KG1 (cell line): Measurements from ENCODE around the gene GPR45.

Experiments
- DNase-seq: peaks from one replicate; lab custom pipeline; 2025; lab: John Stamatoyannopoulos, UW

GPR45 gene

DNA sequence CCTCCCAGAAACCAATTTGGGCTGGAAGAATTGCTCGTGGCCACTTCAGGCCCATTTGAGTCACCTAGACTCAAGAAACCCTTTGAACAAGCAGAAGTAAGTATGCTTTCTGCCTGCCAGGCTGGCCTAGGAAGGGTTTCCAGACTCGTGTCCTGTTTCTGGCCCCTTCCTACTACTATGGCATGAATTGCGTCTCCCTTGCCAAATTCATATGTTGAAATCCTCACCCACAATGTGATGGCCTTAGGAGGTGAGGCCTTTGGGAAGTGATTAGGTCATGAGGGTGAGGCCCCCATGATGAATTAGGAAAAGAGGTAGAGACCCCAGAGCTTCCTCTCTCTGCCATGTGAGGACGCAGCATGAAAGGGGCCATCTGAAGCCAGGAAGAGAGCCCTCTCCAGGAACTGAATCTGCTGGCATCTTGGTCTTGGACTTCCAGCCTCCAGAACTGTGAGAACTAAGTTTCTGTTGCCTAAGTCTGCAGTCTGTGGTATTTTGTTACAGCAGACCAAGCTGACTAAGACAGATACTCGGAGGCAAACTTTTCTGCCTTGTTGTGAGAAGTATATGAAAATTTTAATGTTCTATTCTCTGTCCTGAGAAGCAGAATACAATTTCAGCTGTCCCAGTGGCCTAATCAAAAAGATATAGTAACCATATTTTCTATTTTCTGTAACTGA lies 13.1 kb downstream of the GPR45 start:
- no peak for DNase-seq

DNA sequence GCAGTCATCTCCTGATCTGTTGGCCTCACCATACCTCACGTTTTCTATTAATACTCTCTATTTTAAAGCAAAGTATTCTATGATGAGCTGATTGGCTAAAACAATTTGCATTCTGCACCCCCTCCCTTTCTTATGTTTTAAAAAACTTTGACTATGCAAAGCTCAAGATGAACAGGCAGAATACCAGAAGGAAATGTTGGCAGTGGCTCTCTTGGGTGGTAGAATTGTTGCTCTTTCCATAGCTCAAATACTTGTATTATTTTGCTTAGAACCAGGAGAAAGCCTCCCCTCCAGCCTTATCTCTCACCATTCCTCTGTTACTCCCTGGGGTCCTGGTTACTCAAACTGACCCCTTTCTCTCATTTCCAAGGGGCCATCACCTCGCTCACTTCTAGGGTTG lies 14.4 kb downstream of the GPR45 start:
- no peak for DNase-seq

DNA sequence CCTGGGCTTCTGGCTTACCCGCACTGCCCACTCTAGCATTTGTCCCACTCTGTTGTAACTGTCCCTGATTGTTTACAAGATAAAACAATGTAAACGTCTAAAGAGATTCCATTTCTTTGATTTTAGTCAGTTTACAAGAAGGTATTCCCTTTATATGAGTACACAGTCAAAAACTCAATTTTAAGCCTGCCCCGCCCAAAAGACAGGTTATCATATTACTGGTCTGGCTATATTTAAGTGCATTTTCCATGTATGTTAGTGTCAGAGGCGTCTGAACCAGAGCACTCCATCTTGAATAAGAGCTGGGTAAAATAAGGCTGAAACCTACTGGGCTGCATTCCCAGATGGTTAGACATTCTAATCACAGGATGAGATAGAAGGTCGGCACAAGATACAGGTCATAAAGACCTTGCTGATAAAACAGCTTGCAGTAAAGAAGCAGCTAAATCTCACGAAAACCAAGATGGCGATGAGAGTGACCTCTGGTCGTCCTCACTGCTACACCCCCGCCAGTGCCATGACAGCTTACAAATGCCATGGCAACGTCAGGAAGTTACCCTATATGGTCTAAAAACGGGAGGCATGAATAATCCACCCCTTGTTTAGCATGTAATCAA lies 15.0 kb downstream of the GPR45 start:
- DNase-seq, result no peak

DNA sequence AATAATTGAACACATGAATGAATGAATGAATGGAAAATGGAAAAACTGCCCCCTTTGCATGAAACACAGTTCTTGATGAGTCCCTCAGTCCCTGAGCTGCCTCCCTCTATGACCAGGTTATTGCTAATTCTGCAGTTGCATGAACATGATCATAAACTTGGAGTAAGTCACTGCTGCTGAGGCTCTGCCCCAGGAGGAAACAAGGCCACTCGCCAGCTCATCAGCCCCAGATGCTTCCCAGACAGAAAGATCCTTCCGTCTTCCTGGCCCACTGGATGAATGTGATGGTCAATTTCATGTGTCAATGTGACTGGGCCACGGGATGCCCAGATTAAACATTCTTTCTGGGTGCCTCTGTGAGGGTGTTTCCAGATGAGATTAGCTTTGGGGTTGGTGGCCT lies 16.4 kb downstream of the GPR45 start:
- no peak for DNase-seq

DNA sequence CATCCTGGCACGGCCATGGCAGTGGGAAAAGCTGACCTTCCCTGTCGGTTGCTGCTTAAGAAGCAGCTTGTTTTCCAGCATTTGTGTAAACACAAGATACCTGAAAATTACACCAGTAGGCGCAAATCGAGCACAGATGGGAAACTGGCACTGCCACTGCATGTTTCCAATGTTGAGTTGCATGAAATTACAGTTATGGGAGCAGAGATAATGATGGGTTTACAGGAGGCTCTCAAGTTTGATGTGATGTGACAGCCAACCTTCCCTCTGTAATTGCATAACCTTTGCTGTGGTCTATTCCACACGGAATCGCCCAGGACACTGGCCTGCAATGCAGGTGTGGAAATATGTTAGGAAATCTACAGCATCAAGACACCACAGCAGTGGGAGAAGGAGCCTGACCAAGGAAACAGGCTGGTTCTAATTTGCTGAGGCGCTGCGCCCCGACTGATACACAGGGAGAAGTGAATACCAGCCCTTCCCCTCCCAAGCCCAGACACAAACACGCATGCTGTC lies 17.4 kb downstream of the GPR45 start:
- DNase-seq, result no peak

DNA sequence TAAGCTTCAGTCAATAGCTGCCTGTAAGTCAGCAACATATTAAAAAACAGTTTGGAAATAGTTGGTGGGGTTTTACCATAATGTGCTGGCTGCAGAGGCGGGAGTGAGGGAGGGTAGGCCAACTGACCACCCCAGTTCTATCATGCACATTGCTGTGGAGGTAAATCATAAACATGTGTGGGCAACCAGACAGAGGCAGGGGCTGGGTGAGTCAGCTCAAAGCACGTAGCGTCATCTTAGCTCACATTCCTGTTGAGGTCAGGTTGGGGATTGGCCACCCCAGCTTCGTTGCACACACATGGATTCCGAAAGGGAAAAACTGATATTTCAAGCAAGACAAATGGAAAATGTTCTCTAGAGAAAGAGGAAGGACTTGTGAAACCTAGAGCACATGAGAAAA lies 19.5 kb downstream of the GPR45 start:
- DNase-seq, result no peak

DNA sequence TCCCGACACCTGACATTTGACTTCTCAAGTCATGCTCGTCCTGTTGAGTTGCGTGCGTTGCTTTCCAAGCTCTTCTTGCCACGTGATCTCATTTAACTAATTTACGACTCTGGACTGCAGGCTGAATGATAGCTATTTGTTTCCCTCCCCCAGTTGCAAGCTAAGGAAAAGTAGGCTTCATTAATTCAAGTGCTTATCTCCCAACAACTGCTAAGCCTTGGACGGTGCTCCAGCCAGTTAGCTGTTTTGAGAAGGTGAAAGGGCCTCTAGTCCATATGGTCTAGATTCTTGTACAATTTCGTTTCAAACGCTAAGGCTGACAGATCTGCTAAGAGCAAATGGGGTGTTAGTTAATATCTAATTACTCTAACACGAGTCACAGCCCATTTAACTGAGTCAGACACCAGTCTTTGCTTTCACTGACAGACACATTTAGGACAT lies 21.1 kb downstream of the GPR45 start:
- no peak for DNase-seq

DNA sequence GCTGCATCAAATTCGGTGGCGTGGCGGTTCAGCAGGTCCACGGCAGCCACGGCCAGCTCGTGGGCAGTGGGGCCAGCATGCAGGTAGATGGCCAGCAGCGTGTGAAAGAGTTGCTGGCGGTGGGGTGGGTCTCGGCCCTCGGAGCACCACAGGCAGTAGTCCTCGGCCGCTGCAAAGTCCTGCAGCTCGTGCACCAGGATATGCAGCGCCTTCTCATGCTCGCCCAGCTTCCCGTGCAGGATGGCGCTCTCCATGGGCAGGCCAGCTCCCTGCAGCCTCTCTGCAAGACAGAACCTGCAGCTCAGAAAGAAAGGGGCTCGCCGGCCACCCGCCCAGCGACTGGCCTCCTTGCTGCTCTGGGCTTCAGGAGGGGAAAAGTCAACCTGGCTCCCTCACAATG lies 27.9 kb downstream of the GPR45 start:
- DNase-seq, result no peak

DNA sequence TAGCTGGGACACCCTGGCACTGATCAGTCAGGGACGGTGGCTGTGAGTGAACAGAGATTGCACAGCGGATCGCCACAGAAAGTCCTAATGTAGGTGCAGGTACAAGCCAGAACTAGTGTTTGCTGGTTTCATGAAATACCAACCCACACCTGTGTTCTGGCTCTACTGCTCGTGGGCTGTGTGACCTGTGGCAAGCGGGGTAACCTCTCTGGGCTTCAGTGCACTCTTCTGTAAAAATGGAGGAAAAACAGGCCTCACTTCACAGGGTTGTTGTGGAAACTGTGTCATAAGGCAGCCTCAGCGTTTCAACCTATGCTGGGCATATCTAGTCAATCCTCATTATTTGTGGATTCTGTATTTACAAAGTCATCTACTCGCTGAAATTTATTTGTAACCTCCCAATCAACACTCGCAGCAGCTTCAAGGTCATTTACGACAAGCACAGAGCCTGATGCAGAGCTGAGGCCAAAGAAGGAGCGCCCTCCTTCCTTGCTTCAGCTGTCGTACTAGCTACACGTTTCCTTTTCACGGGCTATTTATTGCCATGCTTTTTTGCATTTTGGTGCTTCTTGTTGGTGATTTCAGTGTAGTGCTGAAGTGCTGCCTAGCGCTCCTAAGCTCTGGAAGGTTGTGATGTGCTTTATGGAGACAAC lies 30.0 kb downstream of the GPR45 start:
- no peak for DNase-seq

DNA sequence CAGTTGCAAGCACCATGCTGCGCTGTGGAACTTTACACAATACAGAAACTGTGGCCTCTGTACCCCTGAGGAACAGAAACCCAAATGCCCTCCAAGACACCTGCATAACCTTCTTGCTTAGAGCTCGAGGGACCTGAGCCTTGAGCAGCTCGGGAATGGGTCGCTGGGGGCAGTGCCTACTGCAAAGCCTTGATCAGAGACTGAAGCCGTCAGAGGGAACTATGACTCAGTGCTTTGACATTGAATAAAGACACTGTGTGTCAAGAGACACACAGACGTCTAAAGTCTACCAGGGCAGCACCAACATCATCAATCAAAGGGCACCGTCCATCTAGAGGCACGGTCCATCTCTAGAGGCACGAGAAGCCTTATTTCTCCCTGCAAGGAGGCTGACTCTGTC lies 30.6 kb downstream of the GPR45 start:
- DNase-seq, result no peak

DNA sequence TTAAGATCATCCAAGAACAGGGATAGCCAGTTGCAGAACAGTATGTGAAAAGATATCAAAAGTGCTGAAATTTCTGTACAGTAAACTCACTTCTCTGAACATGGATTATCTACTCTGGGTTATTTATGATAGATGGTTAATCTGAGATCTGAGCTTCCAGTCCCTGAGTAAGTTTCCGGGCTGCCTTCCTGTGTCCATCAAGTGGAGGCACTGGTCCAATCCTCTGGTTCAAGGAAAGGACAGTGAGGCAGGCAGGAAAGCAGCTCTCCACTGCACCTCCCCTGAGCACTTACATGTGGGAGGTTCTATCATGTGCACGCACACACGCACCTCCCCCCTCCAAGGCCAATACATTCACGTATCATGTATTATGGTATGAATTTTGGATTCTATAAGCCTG lies 32.5 kb downstream of the GPR45 start:
- no peak for DNase-seq

DNA sequence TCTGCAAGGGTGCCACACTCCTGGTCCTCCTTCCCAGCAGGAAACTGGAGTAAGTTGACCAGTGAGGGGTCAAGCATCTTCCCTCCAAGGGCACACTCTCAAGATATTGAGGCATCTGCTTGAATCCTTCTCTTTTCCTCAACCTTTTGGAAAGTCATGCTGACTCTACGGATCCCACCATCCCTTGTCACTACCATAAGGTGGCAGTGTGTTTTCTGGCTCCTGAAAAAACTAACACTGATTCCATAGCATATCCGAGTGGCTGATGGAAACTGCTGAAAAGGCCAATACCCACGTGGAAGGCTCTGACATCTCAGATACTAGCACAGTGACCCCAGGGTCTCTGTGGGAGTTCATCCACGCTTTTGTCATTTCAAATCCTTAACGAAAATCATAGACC lies 37.1 kb downstream of the GPR45 start:
- no peak for DNase-seq

DNA sequence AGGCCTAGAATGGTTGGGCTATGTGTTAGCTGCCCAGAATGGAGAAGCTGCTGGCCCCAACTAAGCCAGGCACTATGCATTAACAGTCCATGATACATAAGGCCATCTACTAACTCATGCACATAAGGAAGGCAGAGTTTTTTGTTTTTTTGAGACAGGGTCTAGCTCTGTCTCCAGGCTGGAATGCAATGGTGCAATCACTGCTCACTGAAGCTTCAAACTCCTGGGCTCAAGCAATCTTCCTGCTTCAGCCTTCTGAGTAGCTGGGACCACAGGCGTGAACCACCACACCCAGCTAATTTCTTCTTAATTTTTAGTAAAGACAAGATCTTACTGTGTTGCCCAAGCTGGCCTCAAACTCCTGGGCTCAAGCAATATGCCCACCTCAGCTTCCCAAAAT lies 37.6 kb downstream of the GPR45 start:
- DNase-seq, result no peak

DNA sequence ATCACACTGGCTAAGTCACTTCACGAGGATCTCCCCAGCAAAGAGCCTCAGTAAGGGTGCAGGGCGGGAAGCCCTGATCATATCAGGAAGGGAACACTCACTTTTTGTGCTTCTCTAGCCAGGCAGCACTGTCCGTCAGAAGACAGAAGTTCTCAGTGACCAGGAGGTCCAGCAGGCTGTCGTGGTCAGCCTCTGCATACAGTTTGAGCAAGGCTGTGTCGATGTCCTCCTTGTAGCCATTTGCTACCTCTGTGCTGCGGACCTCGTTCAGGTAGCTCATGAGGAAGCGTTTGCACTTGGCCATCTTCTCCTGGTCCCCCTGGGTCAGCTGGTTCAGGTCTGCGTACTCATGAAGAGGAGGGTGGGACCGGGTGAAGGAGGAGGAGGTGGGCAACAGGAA lies 38.7 kb downstream of the GPR45 start:
- no peak for DNase-seq

DNA sequence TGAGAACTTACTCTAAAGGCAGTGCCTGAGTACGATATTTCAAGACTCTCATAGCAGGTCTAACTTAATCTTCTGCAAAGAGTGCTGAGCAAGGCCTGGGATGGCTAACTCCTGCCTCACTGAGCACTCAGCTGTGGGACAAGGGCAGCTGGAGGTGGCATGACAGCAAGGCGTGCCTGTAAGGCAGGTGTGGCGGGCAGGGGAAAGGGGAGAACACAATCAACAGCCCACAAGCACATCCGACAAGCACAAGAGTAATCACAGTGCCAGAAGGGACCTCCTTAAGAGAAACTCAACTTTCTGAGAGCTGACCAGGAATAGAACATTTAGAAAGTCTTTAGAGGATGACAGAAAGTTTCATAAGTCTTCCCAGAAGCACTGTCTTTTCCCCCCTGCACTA lies 42.0 kb downstream of the GPR45 start:
- DNase-seq, result no peak

DNA sequence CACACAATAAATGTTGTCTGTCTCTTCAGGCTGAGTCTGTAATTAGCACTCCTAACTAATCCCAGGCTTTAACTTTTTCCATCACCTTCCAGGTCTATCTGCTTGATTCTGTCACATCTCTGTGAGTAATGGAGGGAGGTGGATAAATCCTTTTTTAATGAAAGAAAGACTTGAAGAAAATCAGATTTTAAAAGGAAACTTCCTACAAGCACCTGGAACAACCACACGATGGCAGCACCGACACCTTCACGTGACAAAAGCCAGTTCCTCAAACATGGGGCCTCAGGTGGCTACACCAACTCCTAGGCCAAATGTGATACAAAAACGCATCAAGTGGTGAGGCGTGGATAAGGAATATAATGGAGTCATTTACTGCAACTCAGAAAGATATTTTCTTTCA lies 46.1 kb downstream of the GPR45 start:
- DNase-seq, result peak; percentile 35

DNA sequence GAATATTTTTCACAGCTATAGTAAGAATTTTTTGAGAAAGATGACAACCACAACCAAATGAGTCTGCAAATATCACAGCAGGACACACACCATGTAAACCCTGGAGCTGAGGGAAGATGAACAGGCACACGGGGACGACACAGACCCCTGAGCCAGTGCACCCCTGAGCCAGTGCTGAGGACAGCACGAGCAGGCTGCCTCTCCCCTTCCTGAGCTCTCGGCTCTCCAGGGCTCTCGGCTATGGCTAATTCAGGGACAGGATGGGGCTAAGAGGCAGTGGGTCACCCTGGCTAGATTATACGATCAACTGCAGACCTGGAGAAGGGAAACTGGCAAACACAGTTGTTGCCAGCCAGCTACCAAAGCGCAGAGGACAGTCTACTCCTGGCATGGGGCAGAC lies 46.6 kb downstream of the GPR45 start:
- DNase-seq, result no peak

DNA sequence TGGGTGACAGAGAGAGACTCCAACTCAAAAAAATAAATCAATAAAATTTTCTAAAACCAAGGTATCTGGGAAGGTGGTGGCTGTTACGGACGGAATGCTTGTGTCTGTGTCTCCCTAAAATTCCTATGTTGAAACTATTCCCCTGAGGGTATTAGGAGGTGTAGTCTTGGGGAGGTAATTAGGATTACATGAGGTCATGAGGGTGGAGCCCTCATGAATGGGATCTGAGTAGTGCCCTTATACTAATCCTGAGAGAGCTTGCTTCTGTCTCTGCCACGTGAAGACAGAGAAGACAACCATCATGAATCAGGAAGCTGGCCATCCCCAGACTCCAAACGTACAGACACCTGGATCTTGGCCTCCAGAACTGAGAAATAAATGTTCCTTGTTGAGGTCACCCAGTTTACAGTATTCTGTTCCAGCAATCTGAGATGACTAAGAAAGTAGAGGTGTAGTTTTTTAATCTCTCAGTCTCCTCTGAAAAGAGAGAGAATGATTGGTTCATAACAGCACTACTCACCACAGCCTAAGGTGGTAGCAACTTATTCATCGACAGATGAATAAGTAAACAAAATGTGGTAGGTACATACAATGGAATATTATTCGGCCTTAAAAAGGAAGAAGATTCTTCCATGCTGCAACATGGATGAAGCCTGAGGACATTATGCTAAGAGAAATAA lies 49.6 kb downstream of the GPR45 start:
- no peak for DNase-seq

DNA sequence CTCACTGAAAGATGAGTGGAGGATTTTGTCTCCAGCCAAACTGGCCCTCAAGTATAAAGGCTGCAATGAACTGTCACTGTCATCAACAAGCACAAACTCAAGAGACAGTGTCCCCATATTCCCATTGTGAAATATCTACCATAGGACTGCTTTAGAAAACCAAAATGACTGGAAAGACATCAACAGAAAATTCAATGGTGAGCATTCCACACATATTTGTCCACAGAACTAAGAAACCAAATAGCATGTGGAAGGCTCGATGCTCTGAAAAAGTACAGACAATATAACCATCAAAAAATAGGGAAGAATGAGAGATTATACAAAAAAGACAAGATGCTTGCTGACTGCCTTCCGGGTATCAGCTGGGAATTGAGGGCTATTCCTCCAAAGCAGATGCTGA lies 50.4 kb downstream of the GPR45 start:
- DNase-seq, result no peak
